Measurements from ENCODE around the gene KCNJ15. TPM values are rescaled to one million over a fixed set of nuclear protein-coding genes. Genes with fewer than 3 reads are reported as not detected.

KCNJ15 gene
- total RNA-seq, 4 donors from 2014 or later = 0.14 to 0.16 TPM; not detected in 2

- Histone ChIP-seq H3K27ac (no peak overlapping the region), H3K36me3 (no peaks in the 10 kb centered on the region), H3K9me3 (no peaks in the 10 kb centered on the region), H3K4me1 (no peaks in the 10 kb centered on the region), H3K27me3 (no peaks in the 10 kb centered on the region), H3K4me3 (no peak overlapping the region)
- TF ChIP-seq POLR2AphosphoS5 (IDR thresholded peaks at IDR 0.05) (no peak), POLR2A (IDR thresholded peaks at IDR 0.05) (no peak), EP300 (IDR thresholded peaks at IDR 0.05; ENCODE audit: low read depth) (no peak), CTCF (IDR thresholded peaks at IDR 0.05) (no peak)
- in situ Hi-C loops (cut with MboI; ENCODE audit: low pct_ligation_motif_present in 1 of 4, low pct_unique_long_range_greater_than_20kb in 1 of 4, low sequenced_read_pairs in 3 of 4) = no loop called here
- DNase-seq = no peak
- WGBS, 2 donors (ENCODE audit: low coverage in 1 of 2) = 73 to 100% methylated on average over 1 of the region's 1 CpG
- intact Hi-C loops (cut with DNase I; ENCODE audit: low total_unique reads) = no loop called here
Observed at GRCh38 chr21:38342739-38343138, 85.9 kb downstream of the KCNJ15 start.

GRCh38 chr21:38343691-38344090, 86.9 kb downstream of the KCNJ15 start:
- Histone ChIP-seq H3K4me1 (no peaks in the 10 kb centered on the region), H3K27me3 (peaks cover 4% of the 10 kb centered on the region), H3K36me3 (no peaks in the 10 kb centered on the region), H3K4me3 (no peak overlapping the region), H3K9me3 (no peaks in the 10 kb centered on the region), H3K27ac (no peak overlapping the region)
- TF ChIP-seq POLR2A (IDR thresholded peaks at IDR 0.05) (no peak), CTCF (IDR thresholded peaks at IDR 0.05) (no peak), EP300 (IDR thresholded peaks at IDR 0.05; ENCODE audit: low read depth) (no peak), POLR2AphosphoS5 (IDR thresholded peaks at IDR 0.05) (no peak)
- in situ Hi-C loops (cut with MboI; ENCODE audit: low pct_ligation_motif_present in 1 of 4, low pct_unique_long_range_greater_than_20kb in 1 of 4, low sequenced_read_pairs in 3 of 4) (no loop called here), intact Hi-C loops (cut with DNase I; ENCODE audit: low total_unique reads) (no loop called here)
- no peak for DNase-seq
- 40 to 45% methylated on average over 4 to 6 of the region's 6 CpGs for WGBS, 2 donors (ENCODE audit: low coverage in 1 of 2)

GRCh38 chr21:38346286-38346685, 89.5 kb downstream of the KCNJ15 start:
- Histone ChIP-seq H3K9me3 (no peaks in the 10 kb centered on the region), H3K4me3 (no peak overlapping the region), H3K27me3 (peaks cover 5% of the 10 kb centered on the region), H3K27ac (no peak overlapping the region), H3K4me1 (no peaks in the 10 kb centered on the region), H3K36me3 (no peaks in the 10 kb centered on the region)
- DNase-seq = no peak
- TF ChIP-seq EP300 (IDR thresholded peaks at IDR 0.05; ENCODE audit: low read depth) (no peak), CTCF (IDR thresholded peaks at IDR 0.05) (no peak), POLR2AphosphoS5 (IDR thresholded peaks at IDR 0.05) (no peak), POLR2A (IDR thresholded peaks at IDR 0.05) (no peak)
- intact Hi-C loops (cut with DNase I; ENCODE audit: low total_unique reads) (no loop called here), in situ Hi-C loops (cut with MboI; ENCODE audit: low pct_ligation_motif_present in 1 of 4, low pct_unique_long_range_greater_than_20kb in 1 of 4, low sequenced_read_pairs in 3 of 4) (no loop called here)
- WGBS, 2 donors (ENCODE audit: low coverage in 1 of 2) = 69 to 70% methylated on average over 5 of the region's 5 CpGs

- intact Hi-C loops (cut with DNase I; ENCODE audit: low total_unique reads) = no loop called here
- Histone ChIP-seq H3K4me1 (peaks cover 0 to 9% (median 2%) of the 10 kb centered on the region in 4 donors), H3K27me3 (peaks cover 13% of the 10 kb centered on the region), H3K27ac (no peak overlapping the region), H3K9me3 (no peaks in the 10 kb centered on the region), H3K4me3 (no peak overlapping the region), H3K36me3 (no peaks in the 10 kb centered on the region)
- WGBS, 2 donors (ENCODE audit: low coverage in 1 of 2) = 55 to 65% methylated on average over 8 to 10 of the region's 10 CpGs
- in situ Hi-C loops (cut with MboI; ENCODE audit: low pct_ligation_motif_present in 1 of 4, low pct_unique_long_range_greater_than_20kb in 1 of 4, low sequenced_read_pairs in 3 of 4) = no loop called here
- TF ChIP-seq POLR2A (IDR thresholded peaks at IDR 0.05) = no peak
- TF ChIP-seq POLR2AphosphoS5 (IDR thresholded peaks at IDR 0.05) = no peak
- TF ChIP-seq EP300 (IDR thresholded peaks at IDR 0.05; ENCODE audit: low read depth) = no peak
- TF ChIP-seq CTCF (IDR thresholded peaks at IDR 0.05) = no peak
- no peak for DNase-seq
Observed at GRCh38 chr21:38349111-38349746, 92.4 kb downstream of the KCNJ15 start.

Measured in transverse colon (tissue), 4 donors.